Measurements from ENCODE around the gene ZNF444. TPM values are rescaled to one million over a fixed set of nuclear protein-coding genes. Genes with fewer than 3 reads are reported as not detected.

ZNF444 gene
- total RNA-seq, 1 donor from 2014 or later = 37.3 TPM

GRCh38 chr19:56114051-56114777, 26.9 kb upstream of the ZNF444 start:
- Histone ChIP-seq H3K27me3 (no peaks in the 10 kb centered on the region), H3K9me3 (no peaks in the 10 kb centered on the region), H3K4me1 (peaks cover 77% of the 10 kb centered on the region), H3K27ac (no peak overlapping the region), H3K4me3 (no peak overlapping the region), H3K36me3 (no peaks in the 10 kb centered on the region)
- intact Hi-C loops (cut with DNase I) = loop anchor here (10.0 kb wide), 1 partner anchor 51 kb away; no protein-coding TSS in a partner anchor
- ATAC-seq = no peak
- TF ChIP-seq CTCF (IDR thresholded peaks at IDR 0.05) = no peak
- DNase-seq = no peak

- TF ChIP-seq CTCF (IDR thresholded peaks at IDR 0.05) = no peak
- ATAC-seq (no peak), DNase-seq (no peak)
- intact Hi-C loops (cut with DNase I) = loop anchor here (10.0 kb wide), 1 partner anchor 50 kb away; no protein-coding TSS in a partner anchor
- no peaks in the 10 kb centered on the region for H3K9me3 ChIP-seq
- no peak overlapping the region for H3K4me3 ChIP-seq
- no peaks in the 10 kb centered on the region for H3K36me3 ChIP-seq
- no peak overlapping the region for H3K27ac ChIP-seq
- peaks cover 77% of the 10 kb centered on the region for H3K4me1 ChIP-seq
- H3K27me3 ChIP-seq = no peaks in the 10 kb centered on the region
Observed at GRCh38 chr19:56114778-56115110, 26.3 kb upstream of the ZNF444 start.

DNA sequence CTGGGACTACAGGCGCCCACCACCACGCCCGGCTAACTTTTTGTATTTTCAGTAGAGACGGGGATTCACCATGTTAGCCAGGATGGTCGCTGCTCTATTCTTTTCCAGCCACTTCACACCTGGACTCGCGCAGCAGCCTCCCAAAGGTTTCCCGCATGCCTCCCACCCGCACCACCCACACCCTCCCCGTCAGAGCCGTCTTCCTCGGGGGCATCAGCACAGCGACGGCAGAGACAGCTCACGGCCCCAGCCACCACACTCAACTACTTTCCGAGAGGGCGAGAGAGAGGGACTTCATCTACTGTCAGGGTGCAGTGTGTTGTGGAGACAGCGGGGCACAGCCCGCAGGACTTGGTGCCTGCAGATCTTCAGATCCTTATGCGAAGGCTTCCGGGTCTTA, 25.6 kb upstream of the ZNF444 start:
- intact Hi-C loops (cut with DNase I) = loop anchor here (10.0 kb wide), 1 partner anchor 49 kb away; no protein-coding TSS in a partner anchor
- DNase-seq (no peak), ATAC-seq (no peak)
- H3K27me3 ChIP-seq = no peaks in the 10 kb centered on the region
- no peak for TF ChIP-seq CTCF (IDR thresholded peaks at IDR 0.05)
- no peak overlapping the region for H3K4me3 ChIP-seq
- H3K27ac ChIP-seq = no peak overlapping the region
- no peaks in the 10 kb centered on the region for H3K9me3 ChIP-seq
- no peaks in the 10 kb centered on the region for H3K36me3 ChIP-seq
- peaks cover 75% of the 10 kb centered on the region for H3K4me1 ChIP-seq

GRCh38 chr19:56116606-56117005, 24.5 kb upstream of the ZNF444 start:
- ATAC-seq = no peak
- Histone ChIP-seq H3K9me3 (no peaks in the 10 kb centered on the region), H3K36me3 (no peaks in the 10 kb centered on the region), H3K4me3 (no peak overlapping the region), H3K27ac (no peak overlapping the region), H3K4me1 (peaks cover 64% of the 10 kb centered on the region), H3K27me3 (no peaks in the 10 kb centered on the region)
- TF ChIP-seq CTCF (IDR thresholded peaks at IDR 0.05) = no peak
- DNase-seq = no peak
- intact Hi-C loops (cut with DNase I) = loop anchor here (10.0 kb wide), 1 partner anchor 48 kb away; no protein-coding TSS in a partner anchor

DNA sequence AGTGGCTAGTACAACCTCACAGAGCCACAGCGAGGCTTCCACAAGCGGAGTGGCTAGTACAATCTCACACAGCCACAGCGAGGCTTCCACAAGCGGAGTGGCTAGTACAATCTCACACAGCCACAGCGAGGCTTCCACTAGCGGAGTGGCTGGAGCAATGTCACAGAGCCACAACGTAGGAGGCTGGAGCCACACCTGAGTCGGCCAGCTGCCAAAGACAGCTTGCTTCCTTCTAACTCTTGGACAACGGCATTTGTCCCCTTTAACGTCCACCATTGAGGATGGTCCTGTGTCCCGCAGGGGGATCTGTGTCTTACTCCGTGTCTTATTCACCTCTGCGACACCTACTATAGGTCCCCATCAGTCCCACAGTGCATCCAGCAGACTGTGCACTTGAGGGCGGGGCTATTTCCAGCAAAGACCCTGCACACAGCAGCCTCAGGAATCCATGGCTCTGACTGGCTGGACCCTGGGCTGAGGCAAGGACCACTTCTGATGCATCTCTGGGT, 23.7 kb upstream of the ZNF444 start:
- Histone ChIP-seq H3K4me1 (peaks cover 62% of the 10 kb centered on the region), H3K27me3 (no peaks in the 10 kb centered on the region), H3K4me3 (no peak overlapping the region), H3K27ac (no peak overlapping the region), H3K9me3 (no peaks in the 10 kb centered on the region), H3K36me3 (no peaks in the 10 kb centered on the region)
- ATAC-seq (no peak), DNase-seq (no peak)
- no peak for TF ChIP-seq CTCF (IDR thresholded peaks at IDR 0.05)
- intact Hi-C loops (cut with DNase I) = loop anchor here (10.0 kb wide), 1 partner anchor 47 kb away; no protein-coding TSS in a partner anchor

All from upper lobe of right lung (tissue), 1 donor.